Parathyroid adenoma (tissue), 2 donors: Measurements from ENCODE around the gene LYRM1.
A peak's percentile ranks its signal among the peaks of the same experiment; 100 is the strongest.

Source experiments
- H2AFZ ChIP-seq: fragments of 300-600 bp; sonication (generic); one replicate; pipeline ENCODE4 v1.7.0; 2017; ENCODE audit warnings: antibody characterized with exemption, mild to moderate bottlenecking
- H3K27ac ChIP-seq: fragments of 300-600 bp; sonication (generic); one replicate; pipeline ENCODE4 v1.7.0; 2017
- H3K27me3 ChIP-seq: fragments of 300-600 bp; sonication (generic); one replicate; pipeline ENCODE4 v1.7.0; 2017; ENCODE audit warnings: low read length; ENCODE audit not compliant: control insufficient read depth, insufficient read depth
- H3K36me3 ChIP-seq: fragments of 300-600 bp; sonication (generic); one replicate; pipeline ENCODE4 v1.7.0; 2017; ENCODE audit warnings: low read length; ENCODE audit not compliant: control insufficient read depth, insufficient read depth
- H3K4me1 ChIP-seq: fragments of 300-600 bp; sonication (generic); one replicate; pipeline ENCODE4 v1.7.0; 2017; ENCODE audit warnings: control low read depth
- H3K4me2 ChIP-seq: fragments of 300-600 bp; sonication (generic); one replicate; pipeline ENCODE4 v1.7.0; 2017; ENCODE audit warnings: low read length
- H3K4me3 ChIP-seq: fragments of 300-600 bp; sonication (generic); one replicate; pipeline ENCODE4 v1.7.0; 2017; ENCODE audit warnings: low read depth, low read length
- H3K79me2 ChIP-seq: fragments of 300-600 bp; sonication (generic); one replicate; pipeline ENCODE4 v1.7.0; 2017; ENCODE audit warnings: control low read depth
- H3K9ac ChIP-seq: fragments of 300-600 bp; sonication (generic); one replicate; pipeline ENCODE4 v1.7.0; 2017; ENCODE audit warnings: mild to moderate bottlenecking
- H3K9me3 ChIP-seq: fragments of 300-600 bp; sonication (generic); one replicate; pipeline ENCODE4 v1.7.0; 2017; ENCODE audit warnings: low read length; ENCODE audit not compliant: control insufficient read depth
- TF ChIP-seq, protein P1 (sequence below): fragments of 300-600 bp; sonication (generic); IDR thresholded peaks from one replicate; pipeline ENCODE4 v1.7.0; 2017; ENCODE audit warnings: antibody characterized with exemption, mild to moderate bottlenecking
- donor health status: primary hyperparathyroidism.

LYRM1 gene

GRCh38 chr16:20899477-20900298 lies 883 bp upstream of the LYRM1 start:
- Histone ChIP-seq H3K4me3 (peak overlapping the region; percentile 96), H2AFZ (peak overlapping the region; percentile 81), H3K4me1 (peaks cover 30% of the 10 kb centered on the region), H3K27ac (peak overlapping the region; percentile 96), H3K9ac (peak overlapping the region; percentile 23), H3K4me2 (peak overlapping the region; percentile 90), H3K9me3 (no peaks in the 10 kb centered on the region), H3K27me3 (no peaks in the 10 kb centered on the region), H3K79me2 (peaks cover 8% of the 10 kb centered on the region), H3K36me3 (no peaks in the 10 kb centered on the region)
- TF ChIP-seq, protein P1, sequence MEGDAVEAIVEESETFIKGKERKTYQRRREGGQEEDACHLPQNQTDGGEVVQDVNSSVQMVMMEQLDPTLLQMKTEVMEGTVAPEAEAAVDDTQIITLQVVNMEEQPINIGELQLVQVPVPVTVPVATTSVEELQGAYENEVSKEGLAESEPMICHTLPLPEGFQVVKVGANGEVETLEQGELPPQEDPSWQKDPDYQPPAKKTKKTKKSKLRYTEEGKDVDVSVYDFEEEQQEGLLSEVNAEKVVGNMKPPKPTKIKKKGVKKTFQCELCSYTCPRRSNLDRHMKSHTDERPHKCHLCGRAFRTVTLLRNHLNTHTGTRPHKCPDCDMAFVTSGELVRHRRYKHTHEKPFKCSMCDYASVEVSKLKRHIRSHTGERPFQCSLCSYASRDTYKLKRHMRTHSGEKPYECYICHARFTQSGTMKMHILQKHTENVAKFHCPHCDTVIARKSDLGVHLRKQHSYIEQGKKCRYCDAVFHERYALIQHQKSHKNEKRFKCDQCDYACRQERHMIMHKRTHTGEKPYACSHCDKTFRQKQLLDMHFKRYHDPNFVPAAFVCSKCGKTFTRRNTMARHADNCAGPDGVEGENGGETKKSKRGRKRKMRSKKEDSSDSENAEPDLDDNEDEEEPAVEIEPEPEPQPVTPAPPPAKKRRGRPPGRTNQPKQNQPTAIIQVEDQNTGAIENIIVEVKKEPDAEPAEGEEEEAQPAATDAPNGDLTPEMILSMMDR = no peak

GRCh38 chr16:20901068-20901435 lies 481 bp downstream of the LYRM1 start:
- peak overlapping the region; percentile 81 for H2AFZ ChIP-seq
- H3K4me3 ChIP-seq = peak overlapping the region; percentile 96
- no peaks in the 10 kb centered on the region for H3K36me3 ChIP-seq
- peaks cover 41% of the 10 kb centered on the region for H3K4me1 ChIP-seq
- H3K9ac ChIP-seq = peak overlapping the region; percentile 94
- no peaks in the 10 kb centered on the region for H3K9me3 ChIP-seq
- peak overlapping the region; percentile 90 for H3K4me2 ChIP-seq
- TF ChIP-seq, protein P1 = no peak
- peaks cover 14% of the 10 kb centered on the region for H3K79me2 ChIP-seq
- H3K27me3 ChIP-seq = no peaks in the 10 kb centered on the region
- peak overlapping the region; percentile 96 for H3K27ac ChIP-seq

GRCh38 chr16:20901436-20902112 lies 1.0 kb downstream of the LYRM1 start:
- H3K79me2 ChIP-seq = peaks cover 12% of the 10 kb centered on the region
- TF ChIP-seq, protein P1 = no peak
- peak overlapping the region; percentile 90 for H3K4me2 ChIP-seq
- H3K27me3 ChIP-seq = no peaks in the 10 kb centered on the region
- no peaks in the 10 kb centered on the region for H3K9me3 ChIP-seq
- H3K36me3 ChIP-seq = no peaks in the 10 kb centered on the region
- H3K4me1 ChIP-seq = peaks cover 41% of the 10 kb centered on the region
- H2AFZ ChIP-seq = peak overlapping the region; percentile 81
- H3K9ac ChIP-seq = peak overlapping the region; percentile 94
- peak overlapping the region; percentile 96 for H3K4me3 ChIP-seq
- H3K27ac ChIP-seq = peak overlapping the region; percentile 96

- no peak overlapping the region for H2AFZ ChIP-seq
- no peaks in the 10 kb centered on the region for H3K36me3 ChIP-seq
- H3K27me3 ChIP-seq = no peaks in the 10 kb centered on the region
- TF ChIP-seq, protein P1 = no peak
- no peak overlapping the region for H3K9ac ChIP-seq
- peaks cover 11% of the 10 kb centered on the region for H3K79me2 ChIP-seq
- H3K4me3 ChIP-seq = peak overlapping the region; percentile 96
- H3K9me3 ChIP-seq = no peaks in the 10 kb centered on the region
- H3K4me2 ChIP-seq = no peak overlapping the region
- peak overlapping the region; percentile 96 for H3K27ac ChIP-seq
- H3K4me1 ChIP-seq = peaks cover 35% of the 10 kb centered on the region
Measured at GRCh38 chr16:20902426-20902825, 1.9 kb downstream of the LYRM1 start.
